ENCODE measurements around the gene HTRA2.

- TF ChIP-seq CTCF (IDR thresholded peaks at IDR 0.05) (no peak), POLR2A (IDR thresholded peaks at IDR 0.05) (no peak)
These were observed 18.4 kb upstream of the HTRA2 start for GRCh38 chr2:74511104-74511989.
